GM20431 (cell line): ENCODE measurements around the gene VDR.

Experiments
- in situ Hi-C: fragments of 300-500 bp; cut with MseI, MboI; formaldehyde crosslinking; loops from one replicate; pipeline ENCODE4 v1.15.0; 2020; ENCODE audit warnings: low sequenced_read_pairs; ENCODE audit not compliant: unreplicated experiment

VDR gene

DNA sequence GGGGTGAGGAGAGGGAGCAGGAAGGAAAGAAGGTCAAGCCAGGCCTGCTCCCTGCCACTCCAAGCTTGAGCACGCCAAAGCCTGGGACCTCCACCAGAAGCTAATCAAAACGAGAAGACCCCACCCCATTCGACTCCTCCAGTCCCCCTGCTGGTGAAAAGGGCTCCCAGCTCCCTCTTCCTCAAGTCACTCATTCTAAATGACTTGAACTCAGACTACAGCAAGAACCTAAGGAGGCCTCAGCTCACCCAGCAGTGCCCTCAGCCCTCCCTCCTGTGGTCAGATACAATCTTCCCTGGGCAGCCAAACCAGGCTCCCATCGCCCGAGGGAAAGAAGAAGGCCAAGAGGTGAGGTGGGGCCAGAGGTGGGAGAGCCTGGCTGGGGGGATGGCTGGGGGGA, 102.5 kb downstream of the VDR start:
- in situ Hi-C loops = no loop called here

DNA sequence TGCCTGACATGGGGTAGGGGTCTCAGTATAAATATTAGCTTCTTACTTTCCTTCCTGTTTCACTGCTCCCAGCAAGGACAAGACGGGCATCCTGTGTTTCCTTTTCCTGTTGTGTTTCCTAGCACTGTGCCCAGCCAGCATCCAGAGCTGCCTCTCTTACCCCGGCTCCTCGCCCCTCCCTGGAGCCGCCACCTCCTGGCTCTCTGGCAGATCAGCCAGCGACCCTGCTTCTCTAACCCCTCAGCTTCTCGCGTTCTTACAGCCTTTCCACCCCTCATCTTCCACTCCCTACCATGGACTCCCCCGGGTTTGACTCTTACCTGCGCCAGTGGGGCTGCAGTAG, 102.9 kb downstream of the VDR start:
- in situ Hi-C loops = no loop called here

DNA sequence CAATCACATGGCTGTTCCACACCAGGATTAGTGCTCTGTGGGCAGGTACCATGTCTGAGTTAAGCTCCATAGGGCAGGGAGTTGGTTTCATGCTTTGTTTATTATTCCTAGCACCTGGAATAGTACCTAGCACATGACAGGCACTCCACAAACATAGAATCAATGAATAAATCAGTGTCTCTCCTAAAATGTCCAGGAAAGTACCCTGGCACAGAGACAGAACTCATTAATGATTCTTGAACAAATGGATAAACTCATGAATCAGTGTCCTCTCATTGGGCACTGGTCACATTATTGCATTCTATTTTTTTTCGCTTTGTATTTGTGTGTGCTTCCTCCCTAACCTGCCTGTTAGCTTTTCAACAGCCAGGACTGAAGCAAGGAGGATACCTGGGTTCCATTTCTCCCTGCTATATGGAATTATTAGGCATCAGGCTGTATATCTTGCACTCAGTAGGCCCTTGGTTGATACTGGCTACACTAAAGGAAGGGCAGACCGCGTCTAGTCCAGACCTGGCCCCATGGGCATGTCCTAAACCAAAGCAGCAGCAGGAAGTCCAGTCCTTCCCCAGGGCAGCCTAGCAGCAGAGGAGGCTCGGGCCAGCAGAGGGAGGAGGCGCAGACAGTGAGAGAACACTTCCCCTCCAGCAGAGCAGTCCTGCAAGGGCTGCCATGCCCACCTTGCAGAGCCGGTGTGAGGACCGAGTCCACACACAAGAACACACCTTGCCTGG, 103.5 kb downstream of the VDR start:
- in situ Hi-C loops = no loop called here

DNA sequence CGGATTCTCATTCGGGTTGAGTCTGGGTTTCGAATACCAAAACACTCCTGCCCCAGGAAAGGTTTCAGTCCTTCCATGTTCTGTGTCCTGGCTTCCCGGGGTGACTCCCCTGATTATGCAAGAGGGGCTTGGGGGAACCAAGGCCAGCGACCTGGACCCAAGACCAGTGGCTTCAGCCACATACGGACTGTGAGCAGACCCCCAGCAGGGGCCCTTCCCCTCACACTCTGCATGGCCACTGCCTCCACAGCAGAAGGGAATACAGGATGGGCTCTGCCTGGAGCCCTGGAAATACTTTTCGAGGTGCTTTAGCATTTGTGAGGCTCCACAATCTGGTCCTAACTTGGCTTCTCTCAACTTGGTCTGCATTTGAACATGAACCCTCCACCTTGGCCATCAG, 104.2 kb downstream of the VDR start:
- in situ Hi-C loops = no loop called here

DNA sequence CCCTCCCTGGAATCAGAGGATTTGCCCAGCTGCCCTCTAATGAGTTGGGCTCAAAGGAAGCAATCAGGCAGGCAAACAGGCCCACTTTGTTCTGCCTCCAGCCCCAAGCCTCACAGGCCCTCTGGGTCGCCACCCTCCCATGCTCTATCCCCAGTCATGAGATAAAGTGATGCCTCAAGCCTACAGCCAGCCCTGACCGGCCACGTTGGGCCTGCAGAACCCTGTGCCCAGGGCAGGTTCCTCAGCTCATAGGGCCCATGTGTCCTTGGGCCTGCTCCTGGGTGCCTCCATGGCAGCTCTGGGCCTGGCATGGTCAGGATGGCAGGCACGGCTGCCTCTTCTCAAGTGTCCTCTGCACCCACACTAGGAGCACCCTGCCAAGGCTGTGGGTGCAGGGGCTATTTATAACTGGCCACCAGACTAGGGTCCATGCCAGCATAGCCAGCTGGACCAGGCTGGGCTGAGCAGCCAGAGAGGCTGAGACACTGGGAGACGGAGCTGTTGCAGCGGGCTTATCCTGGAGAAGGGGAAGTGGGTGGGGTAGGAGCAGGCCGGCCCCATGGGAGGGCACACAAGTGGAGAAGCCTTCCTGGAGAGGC, 105.3 kb downstream of the VDR start:
- in situ Hi-C loops = no loop called here

DNA sequence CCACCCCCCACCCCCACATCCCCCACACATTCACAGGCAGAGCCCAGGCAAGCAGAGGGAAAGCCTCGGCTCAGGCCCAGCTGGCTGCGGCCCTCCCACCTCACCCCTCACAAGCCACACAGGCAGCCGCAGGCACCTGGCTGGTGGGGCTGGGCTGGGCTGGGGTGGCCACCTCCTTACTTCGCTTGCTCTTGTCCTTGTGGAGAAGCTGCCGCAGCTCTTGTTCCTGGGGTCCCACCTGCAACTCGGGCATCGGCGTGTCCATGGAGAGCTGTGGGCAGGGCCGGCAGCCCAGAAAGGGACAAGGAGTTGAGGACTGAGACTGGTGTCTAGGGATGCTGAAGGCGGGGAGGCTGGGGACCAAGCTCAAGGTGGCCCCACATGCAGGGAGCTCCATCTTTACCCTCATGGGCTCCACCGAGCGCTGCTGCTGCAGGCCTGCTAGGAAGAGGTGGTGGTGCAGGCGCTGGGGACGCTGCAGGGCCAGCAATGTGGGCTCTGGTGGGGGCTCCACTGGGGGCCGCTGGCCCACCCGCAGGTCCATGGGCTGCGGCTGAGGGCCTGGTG, 106.3 kb downstream of the VDR start:
- in situ Hi-C loops = no loop called here

DNA sequence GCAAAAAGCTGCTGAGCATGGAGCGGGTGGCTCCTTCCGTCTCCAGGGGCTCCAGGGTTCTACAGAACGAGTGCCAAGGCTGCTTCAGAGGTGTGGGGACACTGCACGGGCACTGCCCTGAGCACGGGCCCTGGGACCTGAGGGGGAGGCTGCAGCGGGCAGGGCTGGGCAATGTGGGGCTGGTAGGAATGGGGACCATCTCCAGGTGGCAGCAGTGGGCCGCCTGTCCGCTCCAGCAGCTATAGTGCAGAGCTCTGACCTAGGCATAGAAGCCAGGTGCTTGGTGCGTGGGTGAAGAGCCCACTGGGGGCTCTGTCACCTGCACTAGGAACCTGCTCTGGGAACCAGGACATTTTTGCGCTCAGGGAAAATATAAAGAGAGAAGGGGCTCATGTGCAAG, 107.4 kb downstream of the VDR start:
- in situ Hi-C loops = no loop called here

DNA sequence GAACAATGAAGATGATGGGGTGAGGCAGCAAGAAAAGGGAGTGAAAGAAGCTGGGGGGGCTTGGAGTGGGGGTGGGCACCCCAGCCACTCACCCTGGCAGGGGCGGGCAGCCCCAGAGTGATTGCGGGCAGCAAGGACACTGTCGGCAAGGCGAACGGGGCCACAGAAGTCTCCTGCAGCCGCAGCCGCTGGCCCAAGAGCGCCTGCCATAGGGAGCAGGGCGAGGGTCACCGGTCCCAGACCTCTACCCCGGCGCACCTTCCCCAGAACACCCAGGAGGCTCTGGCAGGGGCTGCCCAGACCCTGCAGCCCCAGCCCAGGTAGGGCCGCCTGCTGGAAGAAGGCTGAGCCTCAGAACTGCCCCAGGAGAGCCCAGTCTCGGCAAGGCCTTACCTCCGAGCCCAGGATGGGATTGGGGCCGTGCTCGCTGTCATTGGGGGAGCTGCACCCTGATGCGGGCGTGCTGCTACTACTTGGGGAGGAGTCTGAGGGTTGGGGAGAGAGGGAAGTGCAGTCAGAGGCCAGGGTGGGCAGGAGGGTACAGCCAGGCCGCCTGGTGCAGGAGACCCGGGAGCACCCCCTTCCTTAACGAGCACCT, 108.9 kb downstream of the VDR start:
- in situ Hi-C loops = no loop called here

DNA sequence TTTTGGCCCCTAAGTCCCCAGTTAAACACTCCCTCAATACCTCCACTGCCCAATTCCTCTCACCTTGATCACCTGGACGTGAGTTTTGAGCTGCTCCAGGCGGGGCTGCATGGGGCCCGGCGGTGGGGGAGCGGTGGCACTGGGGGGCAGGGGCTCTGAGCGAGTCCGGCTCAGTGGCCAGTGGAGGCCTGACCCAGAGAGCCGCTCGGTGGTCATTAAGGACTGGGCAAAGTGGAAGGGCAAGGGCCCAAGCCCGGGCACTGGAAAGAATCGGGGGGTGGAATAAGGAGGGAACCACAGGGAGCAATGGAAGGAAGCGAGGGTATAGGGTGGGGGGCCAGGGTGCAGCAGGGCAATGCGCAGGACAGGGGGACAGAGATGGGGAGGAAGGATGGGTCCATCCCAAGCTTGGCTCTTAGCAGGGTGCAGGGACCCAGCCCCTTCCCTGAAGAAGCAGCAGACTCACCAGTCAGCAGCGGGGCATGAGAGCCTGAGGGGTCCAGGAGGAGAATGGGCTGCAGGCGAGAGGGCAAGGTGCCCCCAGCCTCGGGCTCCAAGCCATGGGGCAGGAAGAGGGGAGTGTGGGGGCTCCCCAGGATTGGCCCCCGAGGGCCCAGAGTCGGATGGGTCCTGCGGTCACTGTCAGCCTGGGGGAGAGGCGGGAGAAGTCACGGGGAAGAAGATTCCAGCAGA, 109.5 kb downstream of the VDR start:
- in situ Hi-C loops = no loop called here

DNA sequence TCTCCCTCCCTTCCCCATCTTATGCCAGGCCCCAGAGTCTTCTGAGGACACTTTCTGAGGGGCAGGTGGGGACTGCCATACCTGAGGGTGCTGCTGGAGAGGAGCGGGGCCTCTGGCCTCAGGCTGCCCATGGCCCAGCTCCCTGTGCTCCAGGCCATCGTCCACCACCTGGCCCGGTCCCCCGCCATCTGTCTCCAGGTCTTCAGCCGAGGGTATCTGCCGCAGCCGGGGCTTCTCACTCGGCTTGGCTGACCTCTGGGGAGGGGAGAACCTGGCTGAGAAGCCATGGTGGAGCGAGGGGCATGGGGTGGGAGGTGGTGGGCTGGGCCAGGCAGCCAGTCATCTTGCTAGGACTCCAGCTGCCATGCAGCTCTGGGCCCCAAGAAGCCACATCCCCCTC, 110.1 kb downstream of the VDR start:
- in situ Hi-C loops = no loop called here

DNA sequence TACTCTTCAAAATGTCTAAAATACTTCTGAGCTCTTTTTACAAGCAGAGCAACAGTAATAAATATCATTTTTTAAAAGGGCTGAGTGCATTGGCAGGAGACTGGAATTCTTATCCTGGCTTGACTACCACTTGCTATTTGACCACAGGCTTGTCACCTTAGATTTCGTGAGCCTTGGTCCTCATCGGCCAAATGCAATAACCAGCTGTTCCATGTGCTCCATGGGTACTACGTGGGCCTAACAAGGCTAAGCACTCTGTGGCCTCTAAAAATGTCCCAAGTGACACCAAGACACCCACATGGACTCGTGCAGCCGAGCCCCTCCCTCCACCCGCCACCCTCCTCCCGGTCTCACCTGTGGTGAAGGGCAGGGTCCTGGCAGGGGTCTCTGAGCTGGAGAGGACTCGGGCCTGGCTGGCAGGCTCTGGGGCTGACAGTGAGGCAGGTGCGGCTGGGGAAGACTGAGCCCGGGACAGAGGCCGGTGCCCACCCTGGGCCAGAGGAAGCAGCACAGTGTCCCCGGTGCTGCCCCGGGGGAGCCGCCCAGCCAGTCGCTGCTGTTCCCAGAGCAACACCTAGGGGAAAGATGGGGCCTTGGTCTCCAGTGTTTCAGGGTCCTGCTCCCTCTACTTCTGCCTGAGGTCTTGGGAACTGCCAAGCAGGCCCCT, 111.6 kb downstream of the VDR start:
- in situ Hi-C loops = no loop called here

DNA sequence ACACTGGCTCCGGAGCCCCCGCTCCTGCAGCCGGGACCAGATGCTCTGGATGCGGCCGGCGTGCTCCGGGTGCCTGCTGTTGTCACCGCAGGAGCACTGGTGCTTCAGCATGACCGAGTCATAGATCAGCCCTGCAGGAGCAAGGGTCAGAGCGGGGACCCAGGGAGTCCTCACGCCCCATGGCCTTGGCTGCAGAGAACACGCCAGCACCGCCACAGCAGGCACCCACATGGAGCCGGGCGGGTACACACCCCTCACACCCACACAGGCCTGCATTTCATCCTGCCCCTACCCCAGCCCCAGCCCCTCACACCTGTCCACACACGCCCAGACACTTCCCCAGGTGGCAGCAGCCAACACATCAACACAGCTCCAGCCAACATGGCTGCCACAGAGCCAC, 112.9 kb downstream of the VDR start:
- in situ Hi-C loops = no loop called here
